MCF 10A (cell line): ENCODE results near the gene PPIB. TPM values are rescaled to one million over a fixed set of nuclear protein-coding genes. Genes with fewer than 3 reads are reported as not detected.

Experiments used
- BruUV-seq: library from RNA; stranded (reverse); fragments of 400-500 nt; replicated peaks from 2 replicates; lab custom pipeline; 2021; lab: Mats Ljungman, UMichigan
- CTCF ChIA-PET: fragments of 300-600 bp; sonication (Branson Sonifier 250); formaldehyde crosslinking; extraction: SDS; loops from one replicate; lab custom pipeline; 2021; ENCODE audit warnings: antibody characterized with exemption, inconsistent platforms; lab: Yijun Ruan, JAX
- POLR2A ChIA-PET: fragments of 300-600, 350-650 bp; sonication (Branson Sonifier 250); formaldehyde crosslinking; extraction: SDS; loops from one replicate; lab custom pipeline; 2020; ENCODE audit warnings: antibody characterized with exemption, inconsistent platforms; lab: Yijun Ruan, JAX
- DNase-seq: peaks from one replicate; pipeline ENCODE4 v3.0.0-alpha.2; 2018; ENCODE audit not compliant: unreplicated experiment
- H3K27ac Mint-ChIP-seq: one replicate; pipeline ENCODE4 v1.8.0; 2022; ENCODE audit warnings: mild to moderate bottlenecking, low read depth, mixed read lengths; ENCODE audit not compliant: unreplicated experiment
- H3K27me3 Mint-ChIP-seq: one replicate; pipeline ENCODE4 v1.8.0; 2022; ENCODE audit warnings: mixed read lengths; ENCODE audit not compliant: insufficient read depth, unreplicated experiment
- H3K36me3 Mint-ChIP-seq: one replicate; pipeline ENCODE4 v1.8.0; 2022; ENCODE audit warnings: mild to moderate bottlenecking, moderate library complexity, mixed read lengths; ENCODE audit not compliant: insufficient read depth, unreplicated experiment
- H3K4me1 Mint-ChIP-seq: one replicate; pipeline ENCODE4 v1.8.0; 2022; ENCODE audit warnings: mixed read lengths; ENCODE audit not compliant: insufficient read depth, unreplicated experiment
- H3K4me3 Mint-ChIP-seq: one replicate; pipeline ENCODE4 v1.8.0; 2022; ENCODE audit warnings: mild to moderate bottlenecking, moderate library complexity, mixed read lengths; ENCODE audit not compliant: unreplicated experiment
- H3K9me3 Mint-ChIP-seq: one replicate; pipeline ENCODE4 v1.8.0; 2022; ENCODE audit warnings: mixed read lengths; ENCODE audit not compliant: unreplicated experiment
- CTCF ChIP-seq: fragments of 200-600 bp; IDR thresholded peaks from one replicate; pipeline ENCODE4 v1.8.0; 2022; ENCODE audit warnings: antibody characterized with exemption, mild to moderate bottlenecking; ENCODE audit not compliant: unreplicated experiment
- intact Hi-C: fragments of 100-400 bp; cut with micrococcal nuclease; formaldehyde crosslinking; loops from 2 replicates; pipeline ENCODE4 v1.14.1; 2022
- total RNA-seq: library from RNA; stranded (reverse); gene quantifications from 2 replicates; pipeline ENCODE4 v1.2.3, GENCODE V29; 2022

The PPIB gene
- total RNA-seq, 1 experiment from 2014 or later, result 874 TPM

DNA sequence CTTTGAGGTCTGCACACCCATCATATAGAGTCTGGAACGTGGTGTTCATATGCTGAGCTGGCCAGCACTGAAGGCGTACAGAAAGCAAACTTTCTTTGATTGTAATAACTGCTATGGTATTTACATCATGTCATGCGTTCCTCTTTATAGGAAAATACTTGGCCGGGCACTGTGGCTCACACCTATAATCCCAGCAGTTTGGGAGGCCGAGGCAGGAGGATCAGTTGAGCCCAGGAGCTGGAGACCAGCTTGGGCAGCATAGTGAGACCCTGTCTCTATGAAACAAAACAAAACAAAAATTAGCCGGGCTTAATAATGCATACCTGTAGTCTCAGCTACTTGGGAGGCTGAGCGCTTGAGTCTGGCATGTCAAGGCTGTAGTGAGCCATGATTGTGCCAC is 14.7 kb downstream of the PPIB start:
- CTCF ChIA-PET, result no interaction called here
- POLR2A ChIA-PET, result interaction anchor here (0.6 to 3.0 kb wide), 4 partner anchors 10 to 45 kb away, joined by 3 to 12 read pairs (median 7); partner anchors contain the start of gene PPIB
- no peak for DNase-seq
- H3K4me1 Mint-ChIP-seq, result no peaks in the 10 kb centered on the region
- no peaks in the 10 kb centered on the region for H3K27me3 Mint-ChIP-seq
- H3K27ac Mint-ChIP-seq, result no peak overlapping the region
- peaks cover 16% of the 10 kb centered on the region for H3K36me3 Mint-ChIP-seq
- H3K9me3 Mint-ChIP-seq, result no peaks in the 10 kb centered on the region
- no peak overlapping the region for H3K4me3 Mint-ChIP-seq
- no peak for TF ChIP-seq CTCF
- no TSS peak for BruUV-seq
- intact Hi-C loops, result no loop called here

DNA sequence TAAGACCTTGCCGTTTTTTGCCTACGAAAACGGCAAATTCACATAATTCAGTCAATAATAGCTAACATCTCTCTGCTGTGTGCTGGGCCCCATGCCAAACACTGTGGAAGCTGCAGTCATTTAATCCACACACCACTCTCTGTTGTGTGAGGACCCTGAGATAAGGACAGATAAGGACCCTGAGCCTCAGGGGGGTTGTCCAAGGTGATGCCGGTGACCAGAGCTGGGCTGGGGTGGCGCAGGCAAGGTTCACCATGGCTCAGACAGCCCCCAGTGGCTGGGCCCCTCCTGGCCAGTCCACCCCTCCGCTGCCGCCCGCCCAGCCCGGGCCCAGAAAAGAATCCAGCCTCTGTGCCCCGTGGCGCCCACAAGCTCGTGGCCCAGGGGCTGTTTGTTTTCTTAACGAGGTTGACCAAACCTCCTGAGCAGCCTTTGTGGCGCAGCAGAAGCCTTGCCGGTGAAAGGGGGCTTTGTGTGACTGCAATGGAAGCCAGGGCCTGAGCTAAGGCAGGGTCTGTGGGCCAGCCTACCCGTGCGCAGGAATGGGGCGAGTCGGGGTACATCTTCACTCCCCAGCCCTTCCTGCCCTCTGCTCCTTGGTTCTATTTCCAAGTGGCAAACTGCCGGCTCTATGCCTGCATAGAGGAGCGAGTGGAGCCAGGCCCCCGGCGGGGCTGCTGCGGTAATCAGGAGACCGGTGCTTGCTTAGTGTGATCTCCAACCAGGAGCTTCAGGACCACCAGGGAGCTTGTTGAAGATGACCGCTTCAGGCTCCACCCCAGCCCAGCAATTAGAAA is 15.7 kb downstream of the PPIB start:
- POLR2A ChIA-PET, result interaction anchor here (1.1 to 3.0 kb wide), 3 partner anchors 12 to 51 kb away, joined by 6 to 12 read pairs (median 9); partner anchors contain the start of genes PPIB and SNX1
- H3K27me3 Mint-ChIP-seq, result no peaks in the 10 kb centered on the region

GRCh38 chr15:64146520-64146884 is 16.3 kb downstream of the PPIB start:
- DNase-seq, result no peak
- Mint-ChIP-seq H3K4me3 (no peak overlapping the region), H3K27me3 (no peaks in the 10 kb centered on the region), H3K27ac (no peak overlapping the region), H3K36me3 (peaks cover 30% of the 10 kb centered on the region), H3K4me1 (no peaks in the 10 kb centered on the region), H3K9me3 (no peaks in the 10 kb centered on the region)
- intact Hi-C loops, result no loop called here
- no TSS peak for BruUV-seq
- CTCF ChIA-PET, result no interaction called here
- TF ChIP-seq CTCF, result no peak
- POLR2A ChIA-PET, result interaction anchor here (0.6 to 3.0 kb wide), 4 partner anchors 11 to 150 kb away, joined by 3 to 12 read pairs (median 8); partner anchors contain the start of genes PPIB and SNX1

More for the DNA sequence above, 15.7 kb downstream of the PPIB start:
- BruUV-seq, result no TSS peak
- no peak overlapping the region for H3K27ac Mint-ChIP-seq
- no peaks in the 10 kb centered on the region for H3K4me1 Mint-ChIP-seq
- TF ChIP-seq CTCF, result no peak
- H3K36me3 Mint-ChIP-seq, result peaks cover 24% of the 10 kb centered on the region
- no peaks in the 10 kb centered on the region for H3K9me3 Mint-ChIP-seq
- no peak for DNase-seq
- intact Hi-C loops, result no loop called here
- CTCF ChIA-PET, result interaction anchor here (0.5 to 0.6 kb wide), 2 partner anchors 147 to 739 kb away, joined by 3 read pairs; no protein-coding TSS in a partner anchor
- no peak overlapping the region for H3K4me3 Mint-ChIP-seq

GRCh38 chr15:64146041-64146440 is 16.8 kb downstream of the PPIB start:
- H3K9me3 Mint-ChIP-seq, result no peaks in the 10 kb centered on the region
- no TSS peak for BruUV-seq
- DNase-seq, result no peak
- no peak overlapping the region for H3K27ac Mint-ChIP-seq
- CTCF ChIA-PET, result interaction anchor here (0.6 to 2.5 kb wide), 2 partner anchors 13 to 35 kb away, joined by 3 to 8 read pairs; no protein-coding TSS in a partner anchor
- intact Hi-C loops, result no loop called here
- no peak for TF ChIP-seq CTCF
- no peaks in the 10 kb centered on the region for H3K27me3 Mint-ChIP-seq
- no peaks in the 10 kb centered on the region for H3K4me1 Mint-ChIP-seq
- H3K4me3 Mint-ChIP-seq, result no peak overlapping the region
- POLR2A ChIA-PET, result interaction anchor here (0.6 to 3.0 kb wide), 4 partner anchors 11 to 151 kb away, joined by 3 to 12 read pairs (median 8); partner anchors contain the start of gene SNX1
- H3K36me3 Mint-ChIP-seq, result peaks cover 34% of the 10 kb centered on the region
